Glomerular endothelial cell (primary cell): ENCODE results near the gene HDAC1. TPM values are rescaled to one million over a fixed set of nuclear protein-coding genes. Genes with fewer than 3 reads are reported as not detected.
A peak's percentile ranks its signal among the peaks of the same experiment; 100 is the strongest.
"Not testable (repeated sequence)": the region's sequence is repeated elsewhere in the genome, so short reads cannot be mapped to it uniquely, and the experiment has no call there.

Experiments used
- DNase-seq: peaks from one replicate; pipeline ENCODE4 v3.0.0-alpha.2; 2011; ENCODE audit warnings: low read depth, low spot score; ENCODE audit errors: extremely low read depth
- total RNA-seq: library from RNA; depleted of rRNA; stranded (reverse); fragments of >200 nt; gene quantifications from 2 replicates; pipeline ENCODE4 v1.2.3, GENCODE V29; 2015

Gene HDAC1
- total RNA-seq, 1 donor from 2014 or later, result 150 TPM

DNA sequence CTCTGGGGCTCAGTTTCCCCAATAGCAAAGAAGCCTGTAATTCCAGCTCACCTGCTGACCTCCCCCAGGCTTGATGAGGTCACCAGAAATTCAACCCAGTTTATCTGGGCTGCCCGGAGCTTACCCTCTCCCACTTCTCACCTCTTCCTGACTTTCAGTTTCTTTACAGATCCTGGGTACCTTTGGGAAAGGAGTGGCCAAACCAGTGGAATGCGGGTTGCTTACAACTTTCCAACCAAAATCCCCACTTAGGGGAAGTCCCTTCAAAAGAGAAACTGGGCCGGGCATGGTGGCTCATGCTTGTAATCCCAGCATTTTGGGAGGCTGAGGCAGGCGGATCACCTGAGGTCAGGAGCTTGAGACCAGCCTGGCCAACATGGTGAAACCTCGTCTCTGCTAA is 50.1 kb downstream of the HDAC1 start:
- no peak for DNase-seq

DNA sequence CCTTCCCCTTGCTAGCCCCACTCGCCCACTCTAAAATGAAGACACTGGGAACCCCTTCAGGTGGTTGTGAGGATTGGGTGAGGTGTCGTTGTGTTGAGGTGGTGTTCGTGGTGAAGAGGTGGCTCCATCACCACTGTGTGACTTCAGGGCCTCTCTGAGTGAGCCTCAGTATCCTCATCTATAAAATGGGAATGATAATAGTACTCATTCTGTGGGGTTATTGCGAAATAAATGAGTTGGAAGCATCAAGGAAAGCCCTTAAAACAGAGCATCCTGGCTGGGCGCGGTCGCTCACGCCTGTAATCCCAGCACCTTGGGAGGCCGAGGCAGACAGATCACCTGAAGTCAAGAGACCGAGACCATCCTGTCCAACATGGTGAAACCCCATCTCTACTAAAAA is 50.8 kb downstream of the HDAC1 start:
- DNase-seq, result no peak

DNA sequence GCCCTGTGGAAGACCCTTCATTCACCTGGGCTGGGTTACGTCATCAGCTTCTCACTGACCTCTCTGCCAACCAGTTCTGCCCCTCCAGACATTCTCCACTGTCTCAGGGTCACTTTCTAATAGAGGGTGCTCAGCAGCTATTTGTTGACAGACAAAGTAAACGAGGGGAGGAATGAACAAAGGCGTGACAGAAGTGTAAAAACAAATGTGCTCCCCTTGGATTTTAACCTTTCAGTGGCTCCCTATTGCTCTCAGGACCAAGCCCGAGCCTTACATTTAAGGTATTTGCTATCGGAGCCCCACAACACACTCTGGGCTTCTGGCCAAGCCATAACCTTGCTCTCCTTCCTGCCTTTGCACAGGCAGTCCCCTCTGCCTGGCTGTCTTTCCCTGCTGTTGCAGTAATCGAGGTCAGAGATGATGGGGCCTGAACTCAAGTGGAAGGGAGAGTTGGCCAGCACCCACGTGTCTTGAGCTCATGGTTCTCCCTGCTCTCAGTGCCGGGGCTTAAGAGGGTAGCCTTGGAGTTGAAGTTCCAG is 53.5 kb downstream of the HDAC1 start:
- DNase-seq, result no peak

DNA sequence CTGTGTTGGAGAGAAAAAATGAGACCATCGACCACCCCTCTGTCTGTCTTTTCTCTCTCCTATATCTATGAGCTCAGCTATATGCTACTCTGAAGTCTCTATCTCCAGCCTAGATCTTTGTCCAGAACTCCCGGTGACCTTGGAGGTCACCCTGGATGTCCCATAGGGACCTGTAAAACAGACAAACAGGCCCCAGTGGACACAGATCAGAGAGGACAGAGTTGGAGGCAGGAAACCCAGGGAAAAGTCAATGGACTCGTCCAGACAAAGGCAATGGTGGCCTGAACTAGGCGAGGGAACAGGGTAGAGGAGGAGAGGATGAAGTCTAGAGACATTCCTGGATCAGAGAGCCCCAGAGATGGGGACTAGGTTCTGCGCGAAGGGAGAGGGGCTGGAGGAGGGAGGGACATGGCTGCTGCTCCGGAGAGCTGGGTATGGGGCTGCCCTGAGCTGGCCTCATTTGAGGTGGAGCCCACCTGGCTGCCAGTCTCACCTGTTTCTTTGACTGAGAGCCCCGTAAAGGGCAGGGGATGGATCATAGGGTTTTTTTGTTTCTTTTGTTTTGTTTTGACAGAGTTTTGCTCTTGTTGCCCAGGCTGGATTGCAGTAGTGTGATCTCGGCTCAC is 54.8 kb downstream of the HDAC1 start:
- no peak for DNase-seq

DNA sequence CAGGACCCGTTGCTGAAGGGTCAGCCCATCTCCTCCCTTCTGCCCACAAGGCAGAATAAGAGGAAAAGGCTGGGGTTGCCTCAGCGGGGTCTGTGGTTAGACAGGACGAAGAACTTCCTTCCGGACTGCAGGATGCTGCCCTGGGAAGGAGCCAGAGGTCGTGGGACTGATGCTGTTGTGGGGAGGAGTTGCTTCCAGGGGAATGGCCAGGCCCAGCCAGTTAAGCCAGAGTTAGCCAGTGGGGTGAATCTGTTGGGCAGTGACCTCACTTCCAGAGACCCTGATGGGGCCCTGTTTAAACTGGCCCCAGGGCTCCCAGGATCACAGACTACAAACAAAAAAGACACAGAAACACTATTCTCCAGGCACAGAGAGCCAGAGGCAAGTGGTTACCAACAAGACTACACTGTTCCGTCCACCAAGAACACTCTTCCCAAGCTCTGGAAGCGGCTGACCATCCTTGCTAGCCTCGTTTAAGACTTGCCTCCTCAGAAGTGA is 57.4 kb downstream of the HDAC1 start:
- peak; percentile 63 for DNase-seq

DNA sequence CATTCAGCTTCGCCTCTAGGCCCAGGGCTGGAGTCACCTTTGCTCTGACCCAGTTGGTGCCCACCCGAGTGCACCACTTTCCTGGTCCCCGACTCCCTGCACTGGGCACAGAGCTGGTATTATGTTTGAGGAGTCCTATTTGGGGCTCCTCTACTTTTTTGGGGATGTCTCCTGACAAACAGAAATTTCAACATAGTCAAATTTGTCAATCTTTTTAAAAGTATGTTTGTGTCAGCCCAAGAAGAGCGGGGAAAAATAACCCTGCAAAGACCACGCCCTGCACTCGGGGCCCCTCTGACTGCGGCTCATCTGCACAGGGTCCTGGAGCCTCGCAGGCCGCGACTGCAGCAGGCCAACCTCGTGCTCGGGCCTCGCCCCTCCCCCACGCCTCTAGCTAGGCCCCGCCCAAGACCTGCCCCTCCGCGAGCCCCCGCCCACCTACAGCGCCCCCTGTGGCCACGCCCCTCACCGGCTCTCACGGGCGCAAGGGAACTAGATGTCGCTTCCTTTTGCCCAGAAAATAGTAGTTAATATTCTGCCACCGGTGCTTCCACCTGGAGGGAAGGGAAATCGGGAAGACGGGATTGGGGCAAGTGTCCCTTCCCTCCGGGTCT is 59.0 kb downstream of the HDAC1 start:
- no peak for DNase-seq

DNA sequence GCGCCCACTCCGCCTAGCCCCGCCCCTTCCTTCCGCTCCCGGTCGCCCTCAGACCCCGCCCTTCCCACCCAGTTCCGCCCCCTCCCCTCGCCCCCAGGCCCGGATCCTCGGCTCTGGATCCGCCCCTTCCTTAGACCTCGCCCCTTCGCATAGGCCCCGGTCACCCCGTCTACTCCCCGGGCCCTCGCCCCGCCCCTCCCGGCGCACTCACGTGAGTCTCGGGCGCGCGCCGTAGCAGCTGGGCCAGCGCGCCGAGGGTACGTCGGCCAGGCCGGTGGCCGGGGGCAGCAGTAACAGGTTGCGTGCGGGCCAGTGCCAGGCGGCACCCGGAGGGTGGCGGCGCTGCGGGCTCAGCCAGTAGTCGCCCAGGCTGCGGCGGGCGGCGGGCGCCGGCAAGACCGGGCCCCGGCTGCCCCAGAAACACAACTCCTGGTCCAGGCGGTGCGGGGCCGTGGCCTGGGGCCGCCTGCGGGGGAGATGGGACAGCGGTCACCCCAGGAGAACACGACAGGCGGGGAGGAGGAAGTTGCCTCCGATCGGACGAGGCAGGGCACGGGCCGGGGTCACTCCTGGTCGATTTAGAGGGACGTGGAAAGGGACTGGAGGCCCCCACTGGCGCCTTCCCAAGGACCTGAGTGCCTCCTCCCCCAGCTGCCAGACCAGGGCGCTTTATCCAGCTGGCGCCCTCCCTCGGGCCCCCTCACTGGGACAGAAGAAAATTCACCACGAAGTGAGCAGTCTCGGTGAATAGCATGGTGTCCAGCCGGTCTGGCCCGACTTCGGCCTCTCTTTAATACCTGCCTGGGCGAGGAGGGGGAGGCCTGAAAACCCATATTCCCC is 59.7 kb downstream of the HDAC1 start:
- DNase-seq, result no peak

DNA sequence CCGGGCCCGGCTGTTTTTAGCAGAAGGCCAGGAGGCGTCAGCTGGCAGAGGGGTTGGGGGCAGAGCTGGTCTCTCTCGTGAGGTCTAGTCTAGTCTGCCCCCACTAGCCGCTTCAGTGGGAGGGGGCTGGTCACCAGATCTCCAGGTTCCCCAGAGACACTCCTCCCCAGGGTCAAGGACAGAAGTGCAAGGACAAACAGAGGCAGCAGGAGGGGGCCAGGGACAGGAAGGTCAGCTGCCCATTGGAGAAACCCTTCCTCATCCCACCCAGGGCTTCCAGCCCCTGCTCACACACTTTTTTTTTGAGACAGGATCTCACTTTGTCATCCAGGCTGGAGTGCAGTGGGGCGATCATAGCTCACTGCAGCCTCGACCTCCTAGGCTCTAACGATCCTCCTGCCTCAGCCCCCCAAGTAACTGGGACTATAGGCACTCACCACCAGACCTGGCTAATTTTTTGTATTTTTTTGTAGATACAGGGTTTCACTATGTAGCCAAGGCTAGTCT is 60.4 kb downstream of the HDAC1 start:
- no peak for DNase-seq

DNA sequence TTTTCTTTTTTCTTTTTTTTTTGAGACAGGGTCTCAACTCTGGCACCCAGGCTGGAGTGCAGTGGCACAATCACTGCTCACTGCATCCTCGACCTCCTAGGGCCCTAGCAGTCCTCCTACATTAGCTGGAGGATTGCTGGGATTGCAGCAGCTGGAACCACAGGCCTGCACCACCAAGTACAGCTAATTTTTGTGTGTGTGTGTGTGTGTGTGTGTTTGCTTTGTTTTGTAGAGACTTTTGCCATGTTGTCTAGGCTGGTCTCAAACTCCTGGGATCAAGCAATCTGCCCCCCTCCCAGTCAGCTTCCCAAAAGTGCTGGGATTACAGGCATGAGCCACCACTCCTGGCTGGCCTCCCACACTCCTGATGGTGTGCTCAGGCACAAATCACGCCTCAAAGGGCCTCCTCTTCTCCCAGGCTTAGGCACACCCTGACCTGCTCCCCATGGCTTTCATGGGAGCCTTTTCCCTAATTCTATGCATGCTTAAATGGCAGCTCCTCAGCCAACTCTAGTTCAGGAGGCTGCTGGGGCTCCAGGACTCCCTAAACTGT is 61.0 kb downstream of the HDAC1 start:
- DNase-seq, result no peak

DNA sequence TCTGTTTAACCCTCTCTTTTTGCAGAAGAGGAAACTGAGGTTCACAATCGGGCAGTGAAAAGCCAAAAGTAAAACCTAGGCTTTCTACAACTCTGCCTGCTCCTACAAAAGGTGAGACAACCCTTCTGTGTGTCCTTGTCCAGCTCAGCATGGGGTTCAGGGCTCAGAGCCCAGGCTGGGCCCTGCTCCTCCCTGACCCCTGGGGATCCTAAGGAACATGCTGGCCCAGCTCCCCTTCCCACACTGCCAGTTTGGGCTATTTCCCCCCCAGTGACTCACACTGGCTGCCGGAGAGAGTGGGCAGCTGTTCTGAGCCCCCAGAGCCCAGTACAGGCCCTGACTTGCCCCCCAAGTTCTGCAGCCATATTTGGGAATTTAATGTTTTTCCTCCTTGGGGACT is 61.5 kb downstream of the HDAC1 start:
- DNase-seq, result no peak

DNA sequence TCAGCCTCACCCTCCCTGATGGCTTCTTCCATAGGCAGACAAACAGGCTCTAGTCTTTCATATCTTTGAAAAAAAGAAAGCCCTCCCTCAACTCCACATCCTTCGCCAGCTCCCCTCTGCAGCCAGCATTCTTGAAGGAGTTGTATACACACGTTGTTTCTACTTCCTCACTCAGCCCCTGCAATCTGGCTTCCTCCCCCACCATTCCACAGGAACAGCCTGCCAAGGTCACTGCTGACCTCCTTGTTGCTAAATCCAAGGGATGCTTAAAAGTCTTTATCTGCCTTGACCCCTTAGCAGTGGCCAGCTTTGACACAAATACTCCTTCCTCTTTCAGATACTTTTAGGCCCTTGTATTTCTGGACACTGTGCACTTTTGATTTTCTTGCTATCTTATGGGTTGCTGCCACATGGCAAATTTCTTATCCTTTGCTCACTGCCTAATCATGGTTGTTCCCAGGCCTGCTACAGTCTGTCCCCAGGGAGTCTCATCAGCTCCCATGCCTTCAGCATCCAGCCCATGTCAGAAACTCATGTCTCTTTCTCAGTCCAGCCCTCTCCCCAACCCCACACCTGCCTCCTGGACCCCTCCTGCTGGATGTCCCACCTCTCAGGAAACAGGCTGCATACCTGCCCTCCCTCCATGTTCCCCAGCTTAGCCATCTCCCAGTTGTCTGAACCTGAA is 62.1 kb downstream of the HDAC1 start:
- DNase-seq, result no peak

DNA sequence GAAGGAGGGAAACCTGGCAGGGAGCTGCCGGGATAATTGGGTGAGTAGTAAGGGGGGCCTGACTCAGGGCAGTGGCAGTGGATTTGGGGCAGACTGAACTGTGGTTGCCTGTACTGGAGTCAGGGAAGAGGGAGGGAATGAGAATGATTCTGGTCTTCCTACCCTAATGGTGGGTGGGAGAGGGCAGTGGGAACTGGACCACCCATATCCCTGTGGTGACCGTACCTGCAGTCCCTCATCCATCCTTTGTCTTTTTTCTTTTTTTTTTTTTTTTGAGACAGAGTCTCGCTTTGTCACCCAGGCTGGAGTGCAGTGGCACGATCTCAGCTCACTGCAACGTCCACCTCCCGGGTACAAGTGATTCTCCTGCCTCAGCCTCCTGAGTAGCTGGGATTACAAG is 63.9 kb downstream of the HDAC1 start:
- DNase-seq, result not testable (repeated sequence)

DNA sequence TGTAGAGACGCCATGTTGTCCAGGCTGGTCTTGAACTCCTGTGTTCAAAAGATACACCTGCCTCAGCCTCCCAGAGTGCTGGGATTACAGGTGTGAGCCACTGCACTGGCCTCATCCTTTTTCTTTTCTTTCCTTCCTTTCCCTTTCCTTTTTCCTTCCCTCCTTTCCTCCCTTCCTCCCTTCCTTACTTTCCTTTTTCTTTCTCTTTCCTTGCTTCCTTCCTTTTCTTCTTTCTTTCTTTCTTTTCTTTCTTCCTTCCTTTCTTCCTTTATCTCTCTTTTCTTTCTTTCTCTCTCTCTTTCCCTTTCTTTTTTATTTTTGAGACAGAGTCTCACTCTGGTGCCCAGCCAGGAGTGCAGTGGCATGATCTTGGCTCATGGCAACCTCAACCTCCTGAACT is 64.6 kb downstream of the HDAC1 start:
- DNase-seq, result no peak

DNA sequence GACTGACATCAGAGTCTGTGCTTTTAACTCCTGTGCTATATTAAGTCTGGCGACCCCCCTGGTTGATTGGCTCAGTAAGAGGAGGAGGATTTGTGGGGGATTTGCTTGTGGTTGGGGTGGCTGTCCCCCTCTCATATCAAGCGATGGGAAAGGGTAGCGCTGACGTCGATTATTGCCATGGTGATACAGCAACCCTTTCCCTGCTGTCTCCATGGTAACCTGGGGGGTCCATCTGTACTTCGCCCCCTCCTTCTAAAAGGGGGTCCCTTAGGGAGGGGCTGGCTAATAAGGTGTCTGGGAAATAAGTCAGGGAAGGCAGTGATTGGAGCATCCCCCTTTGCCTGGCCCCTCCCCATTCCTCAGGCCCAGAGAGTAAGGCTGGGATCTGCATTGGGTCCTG is 65.7 kb downstream of the HDAC1 start:
- DNase-seq, result no peak

DNA sequence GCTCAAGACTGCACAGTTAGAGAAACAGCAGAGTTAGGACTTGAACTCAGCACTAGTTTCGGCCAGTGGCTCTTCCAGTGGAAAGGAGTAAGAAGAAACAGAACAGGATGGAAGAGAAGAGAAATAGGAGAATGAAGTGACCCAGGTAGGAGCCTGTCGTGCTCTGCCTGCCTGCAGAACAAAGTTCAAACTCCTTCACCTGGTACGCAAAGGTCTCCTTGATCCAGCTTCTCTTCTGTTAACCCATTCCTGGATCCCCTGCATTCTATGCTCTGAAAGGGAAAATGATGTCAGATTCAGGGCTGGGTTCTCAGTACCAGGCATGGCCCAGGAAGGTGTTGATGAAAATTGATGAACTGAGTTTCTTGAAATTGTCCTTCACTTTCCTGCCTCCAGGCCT is 66.6 kb downstream of the HDAC1 start:
- DNase-seq, result no peak

DNA sequence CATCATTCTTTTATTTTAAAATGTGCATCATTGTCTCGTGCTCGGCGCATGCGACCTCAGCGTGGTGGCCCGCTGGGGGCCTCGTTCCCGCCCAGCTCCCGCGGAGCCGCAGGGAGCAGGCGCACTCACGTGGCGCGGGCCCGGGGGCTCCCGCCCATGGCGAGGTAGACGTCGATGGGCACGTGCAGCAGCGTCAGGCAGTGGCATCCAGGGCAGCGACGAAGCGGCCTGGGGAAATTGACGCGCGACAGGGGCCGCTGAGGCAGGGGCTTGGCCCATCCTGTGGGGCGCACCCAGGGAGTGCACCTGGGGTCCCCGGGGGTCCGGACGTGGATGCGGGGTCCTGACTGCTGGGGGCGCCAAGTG is 69.4 kb downstream of the HDAC1 start:
- DNase-seq, result no peak

DNA sequence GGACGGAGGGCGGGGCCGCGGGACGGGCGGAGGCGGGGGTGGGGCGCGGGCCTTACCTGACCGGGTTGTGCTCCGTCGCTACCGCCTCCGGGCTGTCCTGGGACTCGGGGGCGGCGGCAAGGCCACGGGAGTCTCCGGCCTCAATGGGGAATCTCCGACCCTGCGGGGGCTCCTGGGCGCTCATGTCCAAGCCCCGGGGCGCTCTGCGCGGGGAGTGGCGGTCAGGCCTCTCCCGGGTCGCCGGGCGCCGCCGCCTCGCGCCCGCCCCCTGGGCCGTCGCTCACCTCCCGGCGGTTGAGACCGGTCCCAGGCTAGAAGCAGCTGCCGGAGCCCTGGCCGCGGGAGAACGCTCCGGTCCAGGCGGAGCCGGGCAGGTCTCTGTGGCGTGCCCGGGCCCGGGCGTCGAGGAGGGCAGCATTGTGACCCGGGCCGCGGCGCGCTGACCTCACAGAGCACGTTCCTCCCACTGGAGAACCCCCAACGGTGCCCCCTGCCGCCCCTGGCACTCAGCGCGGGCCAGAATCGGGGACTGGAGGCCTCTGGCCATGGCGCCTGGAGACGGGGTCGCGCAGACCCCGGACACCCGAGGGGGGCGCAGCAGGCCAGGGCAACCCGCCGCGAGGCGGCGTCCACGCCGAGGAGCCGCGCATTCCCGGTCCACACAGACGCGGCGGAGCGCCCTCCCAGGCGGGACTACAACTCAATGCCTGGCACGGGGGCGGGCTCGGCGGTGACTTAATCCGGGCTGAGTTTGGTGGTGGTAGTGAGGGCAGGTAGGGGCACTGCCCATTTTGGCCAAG is 70.0 kb downstream of the HDAC1 start:
- no peak for DNase-seq

DNA sequence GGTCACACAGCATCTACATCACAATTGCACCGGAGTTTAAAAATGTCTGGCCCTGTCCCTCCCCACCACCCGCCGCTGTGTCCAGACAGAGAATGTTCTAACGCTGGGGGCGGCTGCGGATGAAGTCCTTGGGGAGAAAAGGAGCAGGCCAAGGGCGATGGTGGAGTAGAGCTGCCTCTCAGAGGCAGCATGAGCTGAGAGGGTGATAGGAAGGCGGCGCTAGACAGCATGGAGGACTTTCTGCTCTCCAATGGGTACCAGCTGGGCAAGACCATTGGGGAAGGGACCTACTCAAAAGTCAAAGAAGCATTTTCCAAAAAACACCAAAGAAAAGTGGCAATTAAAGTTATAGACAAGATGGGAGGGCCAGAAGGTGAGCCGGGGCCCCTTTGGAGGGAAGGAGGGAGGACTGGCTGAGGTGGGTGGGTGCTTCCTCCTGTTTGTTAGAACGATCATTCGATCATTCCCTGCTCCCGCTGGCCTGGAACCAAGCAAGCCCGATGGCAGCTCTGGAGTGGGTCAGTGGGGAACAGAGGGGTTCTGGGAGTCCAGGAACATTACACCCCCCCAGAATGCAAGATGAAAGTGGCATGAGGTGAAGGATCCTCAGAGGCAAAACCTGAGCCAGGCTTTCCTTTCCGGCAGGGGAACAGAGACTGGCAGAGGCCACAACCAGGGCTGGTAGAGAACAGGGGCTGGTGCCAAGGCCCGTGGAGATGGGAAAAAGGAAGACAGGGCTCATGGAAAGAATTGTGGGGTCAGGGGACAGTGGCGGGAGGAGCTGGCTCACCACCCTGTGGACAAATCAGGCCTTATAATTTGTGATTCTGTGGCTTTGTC is 70.8 kb downstream of the HDAC1 start, which contains the start of the genes FAM229A and TSSK3:
Gene FAM229A (minus strand): TSS at position 12 of the 840 bp plus-strand sequence. CDS start 394 bp downstream, outside the sequence.
Gene TSSK3 (plus strand): TSS at position 66 of the 840 bp plus-strand sequence. CDS start 163 bp downstream, at position 229.
- DNase-seq, result no peak

DNA sequence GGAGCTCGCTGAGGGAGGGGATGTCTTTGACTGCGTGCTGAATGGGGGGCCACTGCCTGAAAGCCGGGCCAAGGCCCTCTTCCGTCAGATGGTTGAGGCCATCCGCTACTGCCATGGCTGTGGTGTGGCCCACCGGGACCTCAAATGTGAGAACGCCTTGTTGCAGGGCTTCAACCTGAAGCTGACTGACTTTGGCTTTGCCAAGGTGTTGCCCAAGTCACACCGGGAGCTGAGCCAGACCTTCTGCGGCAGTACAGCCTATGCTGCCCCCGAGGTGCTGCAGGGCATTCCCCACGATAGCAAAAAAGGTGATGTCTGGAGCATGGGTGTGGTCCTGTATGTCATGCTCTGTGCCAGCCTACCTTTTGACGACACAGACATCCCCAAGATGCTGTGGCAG is 71.8 kb downstream of the HDAC1 start:
- no peak for DNase-seq
